Stimulated activated CD8-positive, alpha-beta memory T cell treated with anti-CD3 and anti-CD28 coated beads, Interleukin-7, amount 100 ng/mL, for 1 hour (primary cell): Measurements from ENCODE around the gene CENPM.
A peak's percentile ranks its signal among the peaks of the same experiment; 100 is the strongest.

Experiments used
- DNase-seq, 2 donors: peaks; one replicate each; pipeline ENCODE4 v3.0.0-alpha.2; 2020; ENCODE audit warnings: low read depth in 2 of 2

CENPM gene

DNA sequence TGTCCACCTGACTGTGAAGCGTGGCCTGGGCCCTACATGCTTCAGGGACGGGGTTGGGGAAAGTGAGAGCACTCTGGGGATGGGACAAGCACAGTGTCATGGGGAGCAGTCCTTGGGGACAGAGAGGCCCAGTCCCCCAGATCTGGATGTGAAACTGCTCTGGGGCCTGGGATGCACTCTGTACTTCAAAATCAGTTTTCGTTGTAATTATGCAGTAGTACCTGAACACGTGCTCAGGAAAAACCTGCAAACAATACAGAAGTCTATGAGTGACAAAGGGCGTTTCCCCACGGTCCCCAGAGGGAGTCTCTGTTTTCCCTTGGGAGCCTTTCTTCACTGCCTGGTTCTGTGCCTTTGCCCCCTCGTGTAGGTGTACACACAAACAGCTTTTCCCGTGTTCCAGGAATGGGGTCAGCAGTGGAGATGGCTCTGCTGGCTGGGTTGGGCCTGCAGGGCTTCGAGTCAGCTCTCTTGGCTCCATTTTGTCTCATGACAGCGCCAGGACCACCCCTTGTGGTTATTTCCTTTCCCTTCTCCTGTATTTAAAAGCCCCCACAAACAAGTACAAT is 15.2 kb downstream of the CENPM start:
- no peak for DNase-seq

DNA sequence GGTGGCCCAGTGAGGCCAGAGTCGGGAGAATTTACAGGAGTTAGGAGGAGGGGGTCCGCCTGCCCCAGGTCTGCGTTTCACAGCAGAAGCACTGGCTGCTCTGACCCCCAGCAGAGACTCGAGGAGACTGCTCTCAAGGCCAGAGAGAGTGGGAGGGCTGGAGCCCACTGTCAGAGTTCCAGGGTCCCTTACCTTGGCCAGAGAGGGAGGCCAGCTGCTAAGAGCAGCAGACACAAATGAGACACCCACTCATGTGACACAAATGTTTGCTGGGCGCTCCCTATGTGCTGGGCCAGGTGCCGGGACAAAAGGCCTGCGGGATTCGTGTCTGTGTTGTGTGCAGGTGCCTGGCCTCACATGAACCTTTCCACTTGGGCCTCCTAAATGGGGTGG is 17.5 kb downstream of the CENPM start:
- no peak for DNase-seq

DNA sequence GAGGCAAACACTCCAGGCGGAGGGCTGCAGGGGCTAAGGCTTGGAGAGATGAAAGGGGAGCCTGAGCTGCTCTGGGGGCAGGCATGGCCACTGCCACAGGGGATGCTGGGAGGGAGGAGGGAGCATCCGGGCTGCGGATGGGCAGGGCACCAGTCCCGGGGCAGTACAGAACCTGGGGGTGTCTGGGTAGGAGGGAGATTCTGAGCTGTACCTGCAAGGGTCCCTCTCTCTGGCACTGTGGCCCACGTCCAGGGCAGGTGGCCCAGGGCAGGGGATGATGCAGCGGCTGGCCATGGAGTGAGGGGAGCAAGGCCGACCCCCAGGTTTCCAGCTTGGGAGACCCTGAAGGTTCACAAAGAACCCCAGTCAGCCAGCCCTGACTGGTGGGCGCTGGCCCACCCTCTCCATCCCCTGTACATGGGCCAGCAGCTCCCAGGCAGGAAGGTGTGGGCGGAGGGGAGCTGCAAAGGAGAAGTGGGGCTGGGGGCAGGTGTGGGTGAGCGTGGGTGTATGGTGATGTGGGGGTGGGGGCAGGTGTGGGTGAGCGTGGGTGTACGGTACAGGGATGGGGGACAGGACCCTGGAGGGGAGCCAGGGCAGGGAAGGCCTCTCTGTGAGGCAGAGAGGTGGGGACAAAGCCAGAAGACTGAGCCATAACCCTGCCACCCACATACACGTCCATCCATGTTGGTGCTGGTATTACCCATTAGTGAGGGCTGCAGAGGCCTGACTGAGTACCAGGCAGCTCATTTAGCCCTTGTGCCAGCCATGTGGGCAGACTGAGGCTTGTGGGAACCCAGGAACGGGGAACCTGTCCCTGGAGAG is 18.1 kb downstream of the CENPM start:
- DNase-seq = no peak

DNA sequence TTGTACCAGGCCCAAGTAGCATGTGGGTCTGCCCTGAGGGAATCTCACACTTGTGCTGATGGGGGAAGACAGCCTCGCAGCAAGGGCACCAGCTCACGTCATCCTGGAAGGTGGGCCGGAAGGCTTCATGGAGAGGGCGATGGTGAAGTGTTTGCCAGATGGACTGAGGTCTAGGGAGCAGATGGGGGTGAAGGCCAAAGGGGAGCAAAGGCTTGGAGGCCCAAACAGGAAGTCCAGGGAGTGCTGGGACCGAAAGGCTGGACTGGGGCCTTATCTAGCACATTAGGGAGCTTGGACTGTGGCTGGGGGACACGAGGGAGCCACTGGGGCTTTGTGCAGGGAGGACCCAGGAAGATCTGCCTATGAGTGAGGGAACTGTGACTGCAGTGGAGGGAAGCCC is 19.1 kb downstream of the CENPM start:
- DNase-seq = no peak

- peak; percentile 51 to 59 for DNase-seq
Observed at GRCh38 chr22:41925783-41926460, 21.0 kb downstream of the CENPM start.

DNA sequence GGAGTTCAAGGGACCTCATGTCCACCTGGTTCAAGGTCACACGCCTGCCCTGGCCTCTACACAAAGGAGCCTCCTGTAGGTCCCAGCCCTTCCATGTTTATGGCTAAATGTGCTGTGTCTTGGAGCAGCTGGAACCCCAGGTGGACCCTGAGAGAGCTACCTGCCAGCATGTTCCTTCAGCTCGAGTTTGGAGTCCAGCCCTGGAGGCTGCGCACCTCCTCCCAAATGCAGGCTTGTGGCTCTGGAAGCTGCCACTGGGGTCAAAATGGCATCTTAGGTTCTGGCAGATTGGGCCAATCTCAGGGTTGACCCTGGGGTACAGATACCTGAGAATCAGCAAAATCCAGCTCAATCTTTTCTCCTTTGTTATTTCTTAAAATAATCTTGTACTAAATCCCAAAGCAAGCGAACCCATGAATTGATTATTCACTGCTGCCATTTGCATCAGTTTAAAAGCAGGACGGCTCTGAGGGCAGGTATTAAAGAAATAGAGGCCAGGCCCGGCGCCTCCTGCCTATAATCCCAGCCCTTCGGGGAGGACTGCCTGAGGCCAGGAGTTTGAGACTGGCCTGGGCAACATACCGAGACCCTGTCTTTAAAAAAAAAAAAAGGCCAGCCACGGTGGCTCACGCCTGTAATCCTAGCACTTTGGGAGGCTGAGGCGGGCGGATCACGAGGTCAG is 23.2 kb downstream of the CENPM start:
- no peak for DNase-seq

GRCh38 chr22:41922940-41923594 is 23.9 kb downstream of the CENPM start:
- DNase-seq = no peak

- DNase-seq = no peak
Observed at GRCh38 chr22:41922328-41922727, 24.6 kb downstream of the CENPM start.

GRCh38 chr22:41920271-41920976 is 26.5 kb downstream of the CENPM start:
- no peak for DNase-seq

- peak in 1 of 2 donors; percentile 24 for DNase-seq
Observed at GRCh38 chr22:41919357-41920224, 27.4 kb downstream of the CENPM start.

- DNase-seq = no peak
Observed at GRCh38 chr22:41917903-41918791, 28.8 kb downstream of the CENPM start.

- no peak for DNase-seq
Observed at GRCh38 chr22:41917375-41917902, 29.5 kb downstream of the CENPM start.

- DNase-seq = no peak
Observed at GRCh38 chr22:41916745-41917358, 30.1 kb downstream of the CENPM start.

DNA sequence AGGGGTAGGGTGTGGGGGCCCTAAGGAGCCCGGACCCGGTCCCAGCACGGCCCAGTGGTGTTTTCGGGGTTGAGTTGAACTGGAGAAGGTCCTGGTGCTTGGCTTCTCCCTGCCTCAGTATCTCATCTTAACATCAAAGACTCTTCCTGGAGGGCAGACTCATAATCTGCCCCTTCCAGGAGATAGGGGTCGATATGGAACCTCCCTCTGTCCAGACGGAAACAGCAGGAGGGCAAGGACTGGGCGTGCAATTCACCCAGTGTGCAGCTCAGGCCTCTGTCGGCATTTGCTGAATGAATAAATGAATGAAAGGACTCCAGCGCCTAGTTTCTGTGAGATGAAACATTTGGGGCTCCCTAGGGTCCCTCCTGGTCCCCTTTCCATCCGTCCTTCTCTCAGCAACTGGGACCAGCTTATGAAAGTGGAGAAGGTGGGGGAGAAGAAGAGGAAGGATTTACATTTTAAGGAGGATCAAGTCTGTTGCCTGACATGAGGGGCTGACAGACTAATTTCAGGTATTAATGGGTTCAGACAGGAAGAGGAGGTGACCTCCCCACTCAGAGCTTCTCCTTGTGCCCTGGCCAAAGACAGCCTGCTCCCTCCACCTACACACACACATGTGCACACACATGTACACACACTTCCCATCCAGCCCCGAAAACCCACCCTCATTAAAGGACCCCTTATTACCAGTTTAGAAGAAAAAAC is 31.0 kb downstream of the CENPM start:
- DNase-seq = no peak

- peak in 1 of 2 donors; percentile 36 for DNase-seq
Observed at GRCh38 chr22:41915035-41915785, 31.7 kb downstream of the CENPM start, which contains the start of gene SHISA8. Gene SHISA8 (minus strand): TSS chr22:41915074. CDS start chr22:41914667, 407 bp downstream.

DNA sequence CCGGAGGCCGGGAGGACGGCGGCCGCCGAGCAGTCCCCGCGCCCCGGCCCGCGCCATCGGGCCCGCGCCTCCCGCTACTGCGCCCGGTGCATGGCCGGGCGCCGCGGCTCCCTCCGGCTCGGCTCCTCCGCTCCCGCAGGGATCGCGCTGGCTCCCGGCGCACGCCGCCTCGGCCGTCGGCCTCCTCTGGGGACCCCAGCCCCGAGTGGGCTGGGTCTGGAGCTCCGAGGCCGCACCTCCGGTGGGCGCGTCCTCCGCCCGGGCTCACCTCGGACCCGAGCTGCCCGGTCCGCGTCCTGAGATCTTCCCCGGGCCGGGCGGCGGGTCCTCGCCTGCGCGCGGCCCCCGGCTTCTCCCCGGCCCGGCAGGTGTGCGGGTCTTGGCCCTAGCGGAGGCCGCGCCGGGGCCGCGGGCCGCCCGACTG is 32.3 kb downstream of the CENPM start:
- no peak for DNase-seq
